ENCODE results near the gene SLC22A14.

DNA sequence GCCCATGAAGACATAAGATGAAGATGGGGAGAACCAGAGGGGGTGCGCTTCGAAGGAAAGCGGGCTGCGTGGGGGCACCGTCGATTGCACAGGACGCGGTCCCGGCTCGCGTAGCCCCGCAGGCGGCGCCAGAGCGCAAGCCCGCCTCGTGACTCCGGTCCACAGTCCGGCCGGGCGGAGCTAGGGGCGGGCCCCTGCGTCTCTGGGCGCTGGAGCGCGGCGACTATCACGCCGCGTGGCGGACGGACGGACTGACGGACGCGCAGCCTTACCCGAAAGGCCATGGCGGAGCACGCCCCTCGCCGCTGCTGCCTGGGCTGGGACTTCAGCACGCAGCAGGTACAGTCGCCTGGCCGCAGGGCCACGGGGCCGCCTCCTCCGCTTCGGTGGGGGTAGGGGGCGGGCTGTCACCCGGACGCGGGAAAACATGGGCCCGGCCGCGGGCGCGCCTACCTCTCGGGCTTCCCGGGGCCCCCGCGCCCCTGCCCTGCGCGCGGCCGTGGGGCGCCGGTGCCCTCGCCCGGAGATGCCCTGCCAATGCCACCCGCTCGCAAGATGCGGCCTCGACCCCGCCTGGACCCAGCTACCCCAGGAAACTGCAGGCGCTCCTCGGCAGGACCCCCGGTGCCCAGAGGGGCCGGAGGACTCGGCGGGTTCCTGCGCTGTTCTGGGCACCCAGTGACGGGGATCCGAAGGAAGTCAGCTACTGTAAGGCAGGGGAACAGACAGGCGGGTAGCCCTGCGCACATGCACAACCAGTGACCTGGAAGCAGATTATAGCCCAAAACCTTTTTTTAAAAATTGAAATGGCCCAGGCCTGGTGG, 64.7 kb downstream of the SLC22A14 start, which contains the start of gene XYLB:
- TF ChIP-seq POLR2A (IDR thresholded peaks at IDR 0.05; ENCODE audit: low read length) = peak; percentile 27
- no peak for TF ChIP-seq GATA1 (IDR thresholded peaks at IDR 0.05; ENCODE audit: low read depth, low read length)

All from erythroblast (primary cell).